Trophoblast cell (in vitro differentiated cells and primary cell): ENCODE measurements around the gene THAP4.
A peak's percentile ranks its signal among the peaks of the same experiment; 100 is the strongest.

Experiments
- DNase-seq, 2 donors: peaks; one replicate each; pipeline ENCODE4 v3.0.0-alpha.2; 2016
- H2AFZ ChIP-seq: 2 replicates; pipeline ENCODE4 v1.6.1; 2013; ENCODE audit warnings: low read length, moderate library complexity, mild to moderate bottlenecking; ENCODE audit not compliant: insufficient read depth, poor library complexity
- H2AK5ac ChIP-seq: 2 replicates; pipeline ENCODE4 v1.6.1; 2013; ENCODE audit warnings: mild to moderate bottlenecking, low read length
- H2BK120ac ChIP-seq: 2 replicates; pipeline ENCODE4 v1.6.1; 2013; ENCODE audit warnings: low read length, mild to moderate bottlenecking, moderate library complexity; ENCODE audit not compliant: insufficient read depth, poor library complexity
- H2BK12ac ChIP-seq: 2 replicates; pipeline ENCODE4 v1.6.1; 2013; ENCODE audit warnings: mild to moderate bottlenecking, low read length, moderate library complexity
- H2BK5ac ChIP-seq: 2 replicates; pipeline ENCODE4 v1.6.1; 2013; ENCODE audit warnings: low read length, low read depth, moderate library complexity, mild to moderate bottlenecking; ENCODE audit not compliant: poor library complexity
- H3K14ac ChIP-seq: 2 replicates; pipeline ENCODE4 v1.6.1; 2013; ENCODE audit warnings: mild to moderate bottlenecking, low read length
- H3K18ac ChIP-seq: 2 replicates; pipeline ENCODE4 v1.6.1; 2013; ENCODE audit warnings: mild to moderate bottlenecking, low read length
- H3K23ac ChIP-seq: 2 replicates; pipeline ENCODE4 v1.6.1; 2013; ENCODE audit warnings: low read length
- H3K27ac ChIP-seq: 2 replicates; pipeline ENCODE4 v1.5.1; 2013; ENCODE audit warnings: low read depth, mild to moderate bottlenecking, inconsistent platforms, low read length, moderate library complexity
- H3K27me3 ChIP-seq: 2 replicates; pipeline ENCODE4 v1.6.1; 2013; ENCODE audit warnings: inconsistent platforms, mild to moderate bottlenecking, low read length, moderate library complexity; ENCODE audit not compliant: insufficient read depth
- H3K36me3 ChIP-seq, 2 experiments: 1 replicate in 1 of 2; 2 replicates in 1 of 2; pipeline ENCODE4 v1.6.1; 2013; ENCODE audit warnings: low read length in 2 of 2, mild to moderate bottlenecking in 2 of 2, moderate library complexity in 1 of 2; ENCODE audit not compliant: insufficient read depth in 2 of 2, control insufficient read depth in 1 of 2
- H3K4ac ChIP-seq: 2 replicates; pipeline ENCODE4 v1.6.1; 2013; ENCODE audit warnings: low read depth, mild to moderate bottlenecking, low read length, moderate library complexity
- H3K4me1 ChIP-seq, 2 experiments: 1 replicate in 1 of 2; 2 replicates in 1 of 2; pipeline ENCODE4 v1.6.1; 2013; ENCODE audit warnings: low read length in 2 of 2, mild to moderate bottlenecking in 2 of 2, moderate library complexity in 1 of 2; ENCODE audit not compliant: insufficient read depth in 2 of 2, control insufficient read depth in 1 of 2
- H3K4me2 ChIP-seq: 2 replicates; pipeline ENCODE4 v1.6.1; 2013; ENCODE audit warnings: inconsistent platforms, mild to moderate bottlenecking, low read length, moderate library complexity
- H3K4me3 ChIP-seq: 2 replicates; pipeline ENCODE4 v1.5.1; 2013; ENCODE audit warnings: mild to moderate bottlenecking, low read depth, low read length, inconsistent platforms
- H3K79me1 ChIP-seq: one replicate; pipeline ENCODE4 v1.6.1; 2013; ENCODE audit warnings: low read length
- H3K79me2 ChIP-seq: 2 replicates; pipeline ENCODE4 v1.6.1; 2013; ENCODE audit warnings: low read length, mild to moderate bottlenecking; ENCODE audit not compliant: control insufficient read depth, insufficient read depth, poor library complexity
- H3K9ac ChIP-seq: 2 replicates; pipeline ENCODE4 v1.6.1; 2013; ENCODE audit warnings: mild to moderate bottlenecking, low read length
- H3K9me3 ChIP-seq: 2 replicates; pipeline ENCODE4 v1.6.1; 2013; ENCODE audit warnings: low read depth, mild to moderate bottlenecking, control low read depth, inconsistent platforms, low read length; ENCODE audit not compliant: insufficient read depth
- H4K12ac ChIP-seq: 2 replicates; pipeline ENCODE4 v1.6.1; 2013; ENCODE audit warnings: low read depth, mild to moderate bottlenecking, low read length, moderate library complexity
- H4K8ac ChIP-seq: 2 replicates; pipeline ENCODE4 v1.6.1; 2013; ENCODE audit warnings: low read depth, mild to moderate bottlenecking, low read length, moderate library complexity
- H4K91ac ChIP-seq: one replicate; pipeline ENCODE4 v1.6.1; 2013; ENCODE audit warnings: low read depth, mild to moderate bottlenecking, low read length, moderate library complexity
- WGBS: extraction: QIAGEN DNeasy Blood & Tissue Kit; methylation state at CpG from one replicate; pipeline ENCODE4 v1.1.7; 2013; ENCODE audit warnings: missing lambda C conversion rate; ENCODE audit not compliant: insufficient read length, insufficient coverage; ENCODE audit errors: extremely low coverage; 5-methylcytosine and 5-hydroxymethylcytosine counted together

The THAP4 gene

GRCh38 chr2:241611062-241611461 is 25.9 kb downstream of the THAP4 start:
- Histone ChIP-seq H3K4me2 (no peak overlapping the region), H3K27ac (no peak overlapping the region)

GRCh38 chr2:241609859-241610793 is 26.8 kb downstream of the THAP4 start:
- H2BK120ac ChIP-seq: peak overlapping the region; percentile 81
- H3K4ac ChIP-seq: peak overlapping the region; percentile 77
- peaks cover 7% of the 10 kb centered on the region for H3K79me1 ChIP-seq
- no CpG with 5 or more reads among the region's 76 CpGs for WGBS
- peak overlapping the region; percentile 64 for H2BK5ac ChIP-seq
- peaks cover 3 to 6% of the 10 kb centered on the region in 2 experiments for H3K4me1 ChIP-seq
- peak overlapping the region; percentile 95 for H3K14ac ChIP-seq
- peak overlapping the region; percentile 91 for H4K91ac ChIP-seq
- no peaks in the 10 kb centered on the region for H3K27me3 ChIP-seq
- no peak overlapping the region for H3K23ac ChIP-seq
- peak overlapping the region; percentile 94 for H4K12ac ChIP-seq
- peak overlapping the region; percentile 97 for H2AK5ac ChIP-seq
- peak overlapping the region; percentile 82 for H3K4me2 ChIP-seq
- peaks cover 19 to 27% of the 10 kb centered on the region in 2 experiments for H3K36me3 ChIP-seq
- H3K4me3 ChIP-seq: peak overlapping the region; percentile 60
- H3K9me3 ChIP-seq: no peaks in the 10 kb centered on the region
- H3K9ac ChIP-seq: peak overlapping the region; percentile 72
- peaks cover 8% of the 10 kb centered on the region for H3K79me2 ChIP-seq
- no peak overlapping the region for H3K27ac ChIP-seq
- H2BK12ac ChIP-seq: peak overlapping the region; percentile 88
- peak overlapping the region; percentile 85 for H3K18ac ChIP-seq
- DNase-seq: peak; percentile 76 to 88
- peak overlapping the region; percentile 98 for H2AFZ ChIP-seq
- peak overlapping the region; percentile 94 for H4K8ac ChIP-seq

More at GRCh38 chr2:241611062-241611461, 25.9 kb downstream of the THAP4 start:
- no peak overlapping the region for H3K9ac ChIP-seq
- H4K12ac ChIP-seq: peak overlapping the region; percentile 72
- no peak overlapping the region for H4K91ac ChIP-seq
- no peak overlapping the region for H2BK120ac ChIP-seq
- no peak overlapping the region for H3K4ac ChIP-seq
- H2BK12ac ChIP-seq: no peak overlapping the region
- H3K4me1 ChIP-seq: peaks cover 3 to 6% of the 10 kb centered on the region in 2 experiments
- peaks cover 15 to 26% of the 10 kb centered on the region in 2 experiments for H3K36me3 ChIP-seq
- H3K14ac ChIP-seq: no peak overlapping the region
- no peak overlapping the region for H3K18ac ChIP-seq
- DNase-seq: no peak
- no peak overlapping the region for H2AFZ ChIP-seq
- H2BK5ac ChIP-seq: no peak overlapping the region
- no peak overlapping the region for H2AK5ac ChIP-seq
- H3K9me3 ChIP-seq: no peaks in the 10 kb centered on the region
- H3K27me3 ChIP-seq: no peaks in the 10 kb centered on the region
- H3K79me2 ChIP-seq: peaks cover 8% of the 10 kb centered on the region
- H3K23ac ChIP-seq: no peak overlapping the region
- no CpG with 5 or more reads among the region's 13 CpGs for WGBS
- peaks cover 7% of the 10 kb centered on the region for H3K79me1 ChIP-seq
- no peak overlapping the region for H3K4me3 ChIP-seq
- H4K8ac ChIP-seq: peak overlapping the region; percentile 33

GRCh38 chr2:241608881-241609280 is 28.1 kb downstream of the THAP4 start:
- H3K14ac ChIP-seq: no peak overlapping the region
- no peak overlapping the region for H2BK120ac ChIP-seq
- no peak overlapping the region for H2AK5ac ChIP-seq
- H3K4me2 ChIP-seq: no peak overlapping the region
- no peak overlapping the region for H3K4ac ChIP-seq
- H3K4me3 ChIP-seq: peak overlapping the region; percentile 10
- H4K12ac ChIP-seq: no peak overlapping the region
- H3K4me1 ChIP-seq: peaks cover 3 to 6% of the 10 kb centered on the region in 2 experiments
- no peak overlapping the region for H3K23ac ChIP-seq
- H3K79me1 ChIP-seq: peaks cover 7% of the 10 kb centered on the region
- H4K91ac ChIP-seq: no peak overlapping the region
- H2BK12ac ChIP-seq: no peak overlapping the region
- H3K27me3 ChIP-seq: no peaks in the 10 kb centered on the region
- H2AFZ ChIP-seq: no peak overlapping the region
- no peak overlapping the region for H4K8ac ChIP-seq
- H3K9ac ChIP-seq: no peak overlapping the region
- H3K9me3 ChIP-seq: no peaks in the 10 kb centered on the region
- H3K36me3 ChIP-seq: peaks cover 19 to 27% of the 10 kb centered on the region in 2 experiments
- peaks cover 8% of the 10 kb centered on the region for H3K79me2 ChIP-seq
- no peak overlapping the region for H3K18ac ChIP-seq
- no CpG with 5 or more reads among the region's 10 CpGs for WGBS
- H2BK5ac ChIP-seq: no peak overlapping the region
- no peak for DNase-seq
- H3K27ac ChIP-seq: no peak overlapping the region

GRCh38 chr2:241607162-241607885 is 29.6 kb downstream of the THAP4 start:
- H3K36me3 ChIP-seq: peaks cover 26 to 34% of the 10 kb centered on the region in 2 experiments
- no peaks in the 10 kb centered on the region for H3K9me3 ChIP-seq
- H4K91ac ChIP-seq: no peak overlapping the region
- no peak overlapping the region for H2BK5ac ChIP-seq
- H3K18ac ChIP-seq: no peak overlapping the region
- H3K79me2 ChIP-seq: peaks cover 8% of the 10 kb centered on the region
- no peak overlapping the region for H2BK12ac ChIP-seq
- H3K4me2 ChIP-seq: no peak overlapping the region
- WGBS: no CpG with 5 or more reads among the region's 27 CpGs
- no peak overlapping the region for H3K14ac ChIP-seq
- H3K27ac ChIP-seq: no peak overlapping the region
- H4K12ac ChIP-seq: no peak overlapping the region
- H3K79me1 ChIP-seq: peaks cover 7% of the 10 kb centered on the region
- no peak overlapping the region for H2AK5ac ChIP-seq
- no peak overlapping the region for H3K23ac ChIP-seq
- no peaks in the 10 kb centered on the region for H3K27me3 ChIP-seq
- H2BK120ac ChIP-seq: no peak overlapping the region
- H3K4me3 ChIP-seq: no peak overlapping the region
- no peak overlapping the region for H3K9ac ChIP-seq
- no peak for DNase-seq
- H4K8ac ChIP-seq: no peak overlapping the region
- no peak overlapping the region for H2AFZ ChIP-seq
- H3K4me1 ChIP-seq: peaks cover 3 to 6% of the 10 kb centered on the region in 2 experiments
- no peak overlapping the region for H3K4ac ChIP-seq
